Fibroblast of villous mesenchyme (primary cell): ENCODE measurements around the gene TSPAN3. TPM values are rescaled to one million over a fixed set of nuclear protein-coding genes. Genes with fewer than 3 reads are reported as not detected.

Source experiments
- DNase-seq: peaks from one replicate; pipeline ENCODE4 v3.0.0-alpha.2; 2010; ENCODE audit warnings: low read depth
- H3K4me3 ChIP-seq: 2 replicates; pipeline ENCODE4 v1.5.1; 2011; ENCODE audit warnings: low read depth, mild to moderate bottlenecking, low read length
- CTCF ChIP-seq: IDR thresholded peaks from 2 replicates; pipeline ENCODE4 v1.5.1; 2012; ENCODE audit warnings: low read depth, mild to moderate bottlenecking, low read length; ENCODE audit not compliant: insufficient read depth
- total RNA-seq: library from RNA; depleted of rRNA; stranded (reverse); fragments of >200 nt; gene quantifications from 2 replicates; pipeline ENCODE4 v1.2.3, GENCODE V29; 2012

Gene TSPAN3
- total RNA-seq, 1 donor = 203 TPM

- DNase-seq = no peak
- TF ChIP-seq CTCF = no peak
- H3K4me3 ChIP-seq = no peak overlapping the region
These were observed 76.4 kb downstream of the TSPAN3 start for GRCh38 chr15:76994496-76994895.

GRCh38 chr15:76994001-76994400 lies 76.9 kb downstream of the TSPAN3 start:
- TF ChIP-seq CTCF = no peak
- DNase-seq = peak; percentile 18

GRCh38 chr15:76993114-76993725 lies 77.7 kb downstream of the TSPAN3 start:
- no peak overlapping the region for H3K4me3 ChIP-seq
- no peak for TF ChIP-seq CTCF
- DNase-seq = no peak

More at GRCh38 chr15:76994001-76994400, 76.9 kb downstream of the TSPAN3 start:
- no peak overlapping the region for H3K4me3 ChIP-seq

- DNase-seq = no peak
- no peak overlapping the region for H3K4me3 ChIP-seq
- no peak for TF ChIP-seq CTCF
These were observed 78.9 kb downstream of the TSPAN3 start for GRCh38 chr15:76991741-76992645.

Other genes starting within 250 kb of the TSPAN3 start
- gene SCAPER, start 165.8 kb downstream of the TSPAN3 start, total RNA-seq = 6.1 and 9.1 TPM in 2 replicates
- 61.8 and 72.1 TPM in 2 replicates for gene RCN2, start 139.4 kb downstream of the TSPAN3 start, total RNA-seq
- gene PSTPIP1, start 76.0 kb downstream of the TSPAN3 start, total RNA-seq = not detected in 2 replicates